ENCODE results near the gene GRIFIN.
A peak's percentile ranks its signal among the peaks of the same experiment; 100 is the strongest.

The GRIFIN gene

DNA sequence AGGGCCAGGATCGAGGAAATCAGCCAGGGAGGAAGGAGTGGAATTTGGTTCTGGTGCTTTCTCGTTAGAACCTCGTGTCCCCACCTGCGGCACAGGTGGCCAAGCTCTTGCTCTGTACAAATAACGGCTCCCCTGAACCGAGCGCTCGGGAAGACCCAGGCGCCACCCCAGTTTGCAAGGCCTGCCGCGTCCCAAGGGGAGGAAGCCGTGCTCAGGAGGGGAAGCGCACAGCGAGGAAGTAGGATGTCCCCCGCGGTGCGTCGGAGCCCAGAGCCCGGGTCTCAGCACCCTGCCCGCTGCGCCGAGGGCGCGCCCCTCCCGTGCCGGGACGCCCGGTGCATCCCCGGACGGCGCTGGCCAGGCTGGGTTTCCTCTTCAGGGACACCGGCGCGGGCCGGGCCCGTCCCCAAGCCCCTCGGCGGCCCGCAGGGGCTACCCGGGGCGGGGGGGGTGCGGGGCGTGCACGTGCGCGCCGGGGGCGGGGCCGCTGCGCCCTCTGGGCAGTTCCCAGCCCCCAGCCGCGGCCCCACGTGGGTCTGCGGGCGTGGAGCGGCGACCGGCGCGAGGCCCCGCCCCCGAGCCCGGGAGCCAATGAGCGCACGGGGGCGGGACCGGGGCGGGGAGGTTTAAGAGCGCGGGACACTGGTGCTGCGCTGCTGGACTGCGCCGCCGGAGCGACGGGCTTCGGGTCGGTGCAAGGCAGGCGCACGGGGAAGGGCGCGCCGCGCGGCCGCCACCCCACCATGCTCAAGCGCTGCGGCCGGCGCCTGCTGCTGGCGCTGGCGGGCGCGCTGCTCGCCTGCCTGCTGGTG, 43.1 kb upstream of the GRIFIN start, which contains the start of gene LFNG:
LFNG (plus strand) TSS at position 656 of the 812 bp plus-strand sequence; CDS start at position 744, 88 bp downstream.
- Histone ChIP-seq H3K27me3 (ENCODE audit: control insufficient read depth, insufficient read depth, low read length) (peaks cover 4% of the 10 kb centered on the region; the same call in 1 of the 2 replicates), H3K4me1 (ENCODE audit: control insufficient read depth, insufficient read depth, low read length) (peaks cover 35% of the 10 kb centered on the region), H3K9me3 (ENCODE audit: control insufficient read depth, insufficient read depth, low read length) (no peaks in the 10 kb centered on the region), H3K36me3 (ENCODE audit: control insufficient read depth, insufficient read depth, low read length) (no peaks in the 10 kb centered on the region), H3K4me3 (ENCODE audit: low read length) (peak within 1 kb of the TSS; percentile 51), H3K27ac (ENCODE audit: low read length) (no peak within 1 kb of the TSS)
- DNase-seq (ENCODE audit: low read depth, low spot score): no peak
- whole genome bisulfite sequencing (ENCODE audit: insufficient coverage, insufficient read length): no CpG with 5 or more reads among the region's 95 CpGs

DNA sequence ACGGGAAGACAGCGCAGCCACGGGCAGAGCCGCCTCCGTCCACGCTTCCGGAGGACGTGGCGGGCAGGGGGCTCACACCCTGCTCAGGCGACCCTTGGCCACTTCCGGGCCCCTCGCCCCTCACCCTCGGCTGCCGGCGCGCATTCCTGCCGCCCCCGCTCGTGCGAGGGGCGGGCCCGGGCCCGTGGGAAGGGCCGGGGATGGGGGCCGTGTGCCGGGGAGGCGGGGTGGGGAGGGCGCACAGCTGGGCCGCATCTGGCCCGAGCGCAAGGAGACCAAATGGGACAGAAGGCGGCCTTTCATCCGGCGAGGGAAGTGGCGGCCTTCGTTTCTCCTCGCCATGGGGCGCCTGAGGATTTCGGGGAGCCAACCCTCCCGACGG, 42.5 kb upstream of the GRIFIN start:
- Histone ChIP-seq H3K4me1 (ENCODE audit: control insufficient read depth, insufficient read depth, low read length) (peaks cover 30% of the 10 kb centered on the region), H3K9me3 (ENCODE audit: control insufficient read depth, insufficient read depth, low read length) (no peaks in the 10 kb centered on the region), H3K4me3 (ENCODE audit: low read length) (peak overlapping the region; percentile 46; the same call in 1 of the 2 replicates), H3K27ac (ENCODE audit: low read length) (no peak overlapping the region), H3K36me3 (ENCODE audit: control insufficient read depth, insufficient read depth, low read length) (no peaks in the 10 kb centered on the region), H3K27me3 (ENCODE audit: control insufficient read depth, insufficient read depth, low read length) (peaks cover 4% of the 10 kb centered on the region; the same call in 1 of the 2 replicates)
- WGBS (ENCODE audit: insufficient coverage, insufficient read length): no CpG with 5 or more reads among the region's 41 CpGs
- no peak for DNase-seq (ENCODE audit: low read depth, low spot score)

GRCh38 chr7:2517678-2518507, 41.7 kb upstream of the GRIFIN start:
- no peaks in the 10 kb centered on the region for H3K9me3 ChIP-seq (ENCODE audit: control insufficient read depth, insufficient read depth, low read length)
- no peak overlapping the region for H3K4me3 ChIP-seq (ENCODE audit: low read length)
- H3K36me3 ChIP-seq (ENCODE audit: control insufficient read depth, insufficient read depth, low read length): no peaks in the 10 kb centered on the region
- no peak overlapping the region for H3K27ac ChIP-seq (ENCODE audit: low read length)
- H3K4me1 ChIP-seq (ENCODE audit: control insufficient read depth, insufficient read depth, low read length): peaks cover 24% of the 10 kb centered on the region
- peaks cover 4% of the 10 kb centered on the region; the same call in 1 of the 2 replicates for H3K27me3 ChIP-seq (ENCODE audit: control insufficient read depth, insufficient read depth, low read length)
- WGBS (ENCODE audit: insufficient coverage, insufficient read length): no CpG with 5 or more reads among the region's 18 CpGs
- DNase-seq (ENCODE audit: low read depth, low spot score): no peak

GRCh38 chr7:2517026-2517425, 40.8 kb upstream of the GRIFIN start:
- H3K27ac ChIP-seq (ENCODE audit: low read length): no peak overlapping the region
- DNase-seq (ENCODE audit: low read depth, low spot score): no peak
- no peaks in the 10 kb centered on the region for H3K9me3 ChIP-seq (ENCODE audit: control insufficient read depth, insufficient read depth, low read length)

DNA sequence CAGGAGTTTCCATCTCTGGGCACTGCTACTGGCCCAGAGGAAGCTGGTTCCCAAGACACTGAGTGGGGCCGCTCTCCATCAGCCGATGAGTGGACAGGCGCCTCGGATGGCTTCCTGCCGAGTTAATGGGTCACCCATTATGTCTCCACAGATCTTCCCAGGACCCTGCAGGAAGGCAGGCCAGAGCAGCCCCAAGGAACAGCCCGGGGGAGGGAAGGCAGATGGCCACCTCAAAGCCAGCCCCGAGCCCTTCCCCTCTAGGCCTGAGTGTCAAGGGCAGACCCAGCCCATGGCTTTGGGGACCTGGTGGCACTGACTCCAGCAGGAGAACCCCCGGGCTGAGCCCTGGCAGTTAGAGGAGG, 40.0 kb upstream of the GRIFIN start:
- WGBS (ENCODE audit: insufficient coverage, insufficient read length): no CpG with 5 or more reads among the region's 8 CpGs
- H3K9me3 ChIP-seq (ENCODE audit: control insufficient read depth, insufficient read depth, low read length): no peaks in the 10 kb centered on the region
- H3K4me1 ChIP-seq (ENCODE audit: control insufficient read depth, insufficient read depth, low read length): peaks cover 15% of the 10 kb centered on the region
- H3K4me3 ChIP-seq (ENCODE audit: low read length): no peak overlapping the region
- no peaks in the 10 kb centered on the region for H3K36me3 ChIP-seq (ENCODE audit: control insufficient read depth, insufficient read depth, low read length)
- DNase-seq (ENCODE audit: low read depth, low spot score): no peak
- H3K27me3 ChIP-seq (ENCODE audit: control insufficient read depth, insufficient read depth, low read length): peaks cover 4% of the 10 kb centered on the region; the same call in 1 of the 2 replicates
- no peak overlapping the region for H3K27ac ChIP-seq (ENCODE audit: low read length)

More at GRCh38 chr7:2517026-2517425, 40.8 kb upstream of the GRIFIN start:
- Histone ChIP-seq H3K4me3 (ENCODE audit: low read length) (no peak overlapping the region), H3K4me1 (ENCODE audit: control insufficient read depth, insufficient read depth, low read length) (peaks cover 20% of the 10 kb centered on the region), H3K36me3 (ENCODE audit: control insufficient read depth, insufficient read depth, low read length) (no peaks in the 10 kb centered on the region), H3K27me3 (ENCODE audit: control insufficient read depth, insufficient read depth, low read length) (peaks cover 4% of the 10 kb centered on the region; the same call in 1 of the 2 replicates)
- no CpG with 5 or more reads among the region's 8 CpGs for WGBS (ENCODE audit: insufficient coverage, insufficient read length)

GRCh38 chr7:2515424-2516193, 39.4 kb upstream of the GRIFIN start:
- Histone ChIP-seq H3K36me3 (ENCODE audit: control insufficient read depth, insufficient read depth, low read length) (no peaks in the 10 kb centered on the region), H3K4me3 (ENCODE audit: low read length) (no peak overlapping the region), H3K27me3 (ENCODE audit: control insufficient read depth, insufficient read depth, low read length) (peaks cover 4% of the 10 kb centered on the region; the same call in 1 of the 2 replicates), H3K27ac (ENCODE audit: low read length) (no peak overlapping the region), H3K4me1 (ENCODE audit: control insufficient read depth, insufficient read depth, low read length) (peaks cover 11% of the 10 kb centered on the region), H3K9me3 (ENCODE audit: control insufficient read depth, insufficient read depth, low read length) (no peaks in the 10 kb centered on the region)
- DNase-seq (ENCODE audit: low read depth, low spot score): no peak
- no CpG with 5 or more reads among the region's 15 CpGs for WGBS (ENCODE audit: insufficient coverage, insufficient read length)

GRCh38 chr7:2514473-2515423, 38.5 kb upstream of the GRIFIN start:
- H3K36me3 ChIP-seq (ENCODE audit: control insufficient read depth, insufficient read depth, low read length): no peaks in the 10 kb centered on the region; the same call in 1 of the 2 replicates
- peaks cover 10% of the 10 kb centered on the region for H3K4me1 ChIP-seq (ENCODE audit: control insufficient read depth, insufficient read depth, low read length)
- DNase-seq (ENCODE audit: low read depth, low spot score): no peak
- peaks cover 4% of the 10 kb centered on the region; the same call in 1 of the 2 replicates for H3K27me3 ChIP-seq (ENCODE audit: control insufficient read depth, insufficient read depth, low read length)
- no CpG with 5 or more reads among the region's 9 CpGs for WGBS (ENCODE audit: insufficient coverage, insufficient read length)
- H3K9me3 ChIP-seq (ENCODE audit: control insufficient read depth, insufficient read depth, low read length): no peaks in the 10 kb centered on the region
- no peak overlapping the region for H3K27ac ChIP-seq (ENCODE audit: low read length)
- H3K4me3 ChIP-seq (ENCODE audit: low read length): no peak overlapping the region

DNA sequence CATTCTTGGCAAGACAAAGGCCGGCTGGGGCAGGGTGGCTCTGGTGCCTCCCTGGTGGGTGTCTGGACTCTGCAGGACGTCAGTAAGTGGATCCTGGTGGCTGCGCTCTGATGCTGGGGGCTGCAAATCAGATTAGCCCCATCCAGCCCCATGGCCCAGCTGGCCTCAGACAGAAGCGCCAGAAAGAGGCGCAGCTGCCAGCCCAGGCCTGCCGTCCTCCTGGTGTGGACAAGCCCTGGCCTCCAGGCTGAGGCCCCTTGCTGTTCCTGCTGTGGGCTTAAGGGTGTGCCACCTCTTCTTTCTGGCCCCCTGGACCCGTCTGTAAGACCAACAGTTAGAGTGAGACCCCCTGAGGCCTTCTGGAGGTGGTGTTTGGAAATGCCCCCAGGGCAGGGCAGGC, 37.5 kb upstream of the GRIFIN start:
- no peak for DNase-seq (ENCODE audit: low read depth, low spot score)
- peaks cover 10% of the 10 kb centered on the region for H3K4me1 ChIP-seq (ENCODE audit: control insufficient read depth, insufficient read depth, low read length)
- no peaks in the 10 kb centered on the region; the same call in 1 of the 2 replicates for H3K36me3 ChIP-seq (ENCODE audit: control insufficient read depth, insufficient read depth, low read length)
- no CpG with 5 or more reads among the region's 7 CpGs for WGBS (ENCODE audit: insufficient coverage, insufficient read length)
- no peak overlapping the region for H3K27ac ChIP-seq (ENCODE audit: low read length)
- no peak overlapping the region for H3K4me3 ChIP-seq (ENCODE audit: low read length)
- peaks cover 4% of the 10 kb centered on the region; the same call in 1 of the 2 replicates for H3K27me3 ChIP-seq (ENCODE audit: control insufficient read depth, insufficient read depth, low read length)
- no peaks in the 10 kb centered on the region for H3K9me3 ChIP-seq (ENCODE audit: control insufficient read depth, insufficient read depth, low read length)

- H3K4me1 ChIP-seq (ENCODE audit: control insufficient read depth, insufficient read depth, low read length): peaks cover 5% of the 10 kb centered on the region
- WGBS (ENCODE audit: insufficient coverage, insufficient read length): no CpG with 5 or more reads among the region's 3 CpGs
- no peak for DNase-seq (ENCODE audit: low read depth, low spot score)
- no peaks in the 10 kb centered on the region; the same call in 1 of the 2 replicates for H3K36me3 ChIP-seq (ENCODE audit: control insufficient read depth, insufficient read depth, low read length)
- H3K27me3 ChIP-seq (ENCODE audit: control insufficient read depth, insufficient read depth, low read length): no peaks in the 10 kb centered on the region; the same call in 1 of the 2 replicates
- no peaks in the 10 kb centered on the region for H3K9me3 ChIP-seq (ENCODE audit: control insufficient read depth, insufficient read depth, low read length)
- no peak overlapping the region for H3K4me3 ChIP-seq (ENCODE audit: low read length)
- H3K27ac ChIP-seq (ENCODE audit: low read length): no peak overlapping the region
These were observed 36.5 kb upstream of the GRIFIN start for GRCh38 chr7:2512713-2513112.
